Right atrium auricular region (tissue), 2 donors: Measurements from ENCODE around the gene SOX5. TPM values are rescaled to one million over a fixed set of nuclear protein-coding genes. Genes with fewer than 3 reads are reported as not detected.

Experiments
- DNase-seq: peaks from one replicate; pipeline ENCODE4 v3.0.0-alpha.2; 2019; ENCODE audit warnings: low spot score
- H3K27ac ChIP-seq, 2 donors: fragments of 200-600 bp; sonication (generic); 1 replicate in 1 of 2; 2 replicates in 1 of 2; pipeline ENCODE4 v1.5.1; 2016 to 2019
- H3K27me3 ChIP-seq, 2 donors: fragments of 200-600 bp; sonication (generic); one replicate each; pipeline versions ENCODE4 v1.5.1 to v1.6.0; 2017 to 2019
- H3K36me3 ChIP-seq: fragments of 200-600 bp; sonication (generic); one replicate; pipeline ENCODE4 v1.5.1; 2016
- H3K4me1 ChIP-seq, 2 donors: fragments of 200-600 bp; sonication (generic); one replicate each; pipeline versions ENCODE4 v1.5.1 to v1.6.0; 2017 to 2019
- H3K4me3 ChIP-seq, 2 donors: fragments of 200-600 bp; sonication (generic); 1 replicate in 1 of 2; 2 replicates in 1 of 2; pipeline ENCODE4 v1.5.1; 2017 to 2019; ENCODE audit warnings: mild to moderate bottlenecking in 1 of 2, moderate library complexity in 1 of 2
- H3K9me3 ChIP-seq, 2 donors: fragments of 200-600 bp; sonication (generic); one replicate each; pipeline ENCODE4 v1.5.1; 2019
- total RNA-seq, 2 donors: library from RNA; depleted of rRNA; stranded (reverse); fragments of >200 nt; gene quantifications; one replicate each; pipeline ENCODE4 v1.1.0, GENCODE V29; 2016
- TF ChIP-seq, protein P1 (sequence below), 2 donors: fragments of 200-600 bp; sonication (generic); IDR thresholded peaks; one replicate each; pipeline ENCODE4 v1.5.1; 2019; ENCODE audit warnings: antibody characterized with exemption in 2 of 2

SOX5 gene
- total RNA-seq, 2 donors from 2014 or later = 3.9 to 5.6 TPM

GRCh38 chr12:23694307-23694706 lies 255.2 kb downstream of the SOX5 start:
- Histone ChIP-seq H3K4me1 (no peaks in the 10 kb centered on the region), H3K27ac (no peak overlapping the region), H3K9me3 (no peaks in the 10 kb centered on the region), H3K27me3 (no peaks in the 10 kb centered on the region), H3K4me3 (no peak overlapping the region), H3K36me3 (no peaks in the 10 kb centered on the region)
- TF ChIP-seq, protein P1, sequence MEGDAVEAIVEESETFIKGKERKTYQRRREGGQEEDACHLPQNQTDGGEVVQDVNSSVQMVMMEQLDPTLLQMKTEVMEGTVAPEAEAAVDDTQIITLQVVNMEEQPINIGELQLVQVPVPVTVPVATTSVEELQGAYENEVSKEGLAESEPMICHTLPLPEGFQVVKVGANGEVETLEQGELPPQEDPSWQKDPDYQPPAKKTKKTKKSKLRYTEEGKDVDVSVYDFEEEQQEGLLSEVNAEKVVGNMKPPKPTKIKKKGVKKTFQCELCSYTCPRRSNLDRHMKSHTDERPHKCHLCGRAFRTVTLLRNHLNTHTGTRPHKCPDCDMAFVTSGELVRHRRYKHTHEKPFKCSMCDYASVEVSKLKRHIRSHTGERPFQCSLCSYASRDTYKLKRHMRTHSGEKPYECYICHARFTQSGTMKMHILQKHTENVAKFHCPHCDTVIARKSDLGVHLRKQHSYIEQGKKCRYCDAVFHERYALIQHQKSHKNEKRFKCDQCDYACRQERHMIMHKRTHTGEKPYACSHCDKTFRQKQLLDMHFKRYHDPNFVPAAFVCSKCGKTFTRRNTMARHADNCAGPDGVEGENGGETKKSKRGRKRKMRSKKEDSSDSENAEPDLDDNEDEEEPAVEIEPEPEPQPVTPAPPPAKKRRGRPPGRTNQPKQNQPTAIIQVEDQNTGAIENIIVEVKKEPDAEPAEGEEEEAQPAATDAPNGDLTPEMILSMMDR (IDR thresholded peaks at IDR 0.05) = no peak
- DNase-seq = no peak

DNA sequence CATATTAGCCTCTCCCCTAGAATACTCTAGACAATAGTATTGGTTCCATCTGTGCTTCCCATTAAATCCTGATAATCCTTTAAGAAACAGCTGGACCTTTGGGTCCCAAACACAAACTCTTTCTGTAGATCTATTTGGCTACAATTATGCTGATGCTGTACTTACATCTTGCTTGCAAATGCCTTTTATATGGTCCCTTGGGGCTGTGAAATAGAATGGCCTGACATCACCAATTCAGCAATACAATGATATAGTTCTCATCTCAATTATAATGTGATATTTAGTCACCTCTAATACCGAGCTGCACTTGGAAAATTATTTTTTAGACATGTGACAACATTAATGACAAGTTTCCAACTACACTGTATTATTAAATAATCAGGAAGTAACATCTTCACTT lies 261.5 kb downstream of the SOX5 start:
- no peak overlapping the region for H3K4me3 ChIP-seq
- no peak overlapping the region for H3K27ac ChIP-seq
- H3K9me3 ChIP-seq = no peaks in the 10 kb centered on the region
- no peaks in the 10 kb centered on the region for H3K27me3 ChIP-seq
- TF ChIP-seq, protein P1 (IDR thresholded peaks at IDR 0.05) = no peak
- H3K36me3 ChIP-seq = no peaks in the 10 kb centered on the region
- H3K4me1 ChIP-seq = no peaks in the 10 kb centered on the region
- no peak for DNase-seq

DNA sequence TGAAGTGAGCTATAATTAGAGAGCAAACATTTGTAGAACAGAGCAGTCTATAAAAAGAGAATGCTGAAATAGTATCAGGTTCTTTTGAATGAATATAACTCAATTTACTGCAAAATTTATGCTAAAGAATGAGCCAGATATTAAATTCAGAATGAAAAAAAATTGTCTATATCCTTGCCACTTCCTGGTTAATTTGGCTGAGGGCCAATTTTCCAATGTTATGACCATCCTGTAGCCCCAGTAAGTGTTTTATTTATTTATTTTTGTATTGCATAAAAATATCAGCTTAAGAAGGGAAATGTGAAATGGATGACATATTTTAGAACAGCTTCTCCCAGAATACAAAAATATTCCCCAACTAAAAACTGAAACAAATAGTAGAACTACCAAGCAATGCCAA lies 263.4 kb downstream of the SOX5 start:
- TF ChIP-seq, protein P1 (IDR thresholded peaks at IDR 0.05) = no peak
- DNase-seq = no peak
- H3K4me1 ChIP-seq = no peaks in the 10 kb centered on the region
- no peaks in the 10 kb centered on the region for H3K27me3 ChIP-seq
- H3K4me3 ChIP-seq = no peak overlapping the region
- H3K27ac ChIP-seq = no peak overlapping the region
- peaks cover 0 to 9% of the 10 kb centered on the region in 2 donors for H3K9me3 ChIP-seq
- no peaks in the 10 kb centered on the region for H3K36me3 ChIP-seq

DNA sequence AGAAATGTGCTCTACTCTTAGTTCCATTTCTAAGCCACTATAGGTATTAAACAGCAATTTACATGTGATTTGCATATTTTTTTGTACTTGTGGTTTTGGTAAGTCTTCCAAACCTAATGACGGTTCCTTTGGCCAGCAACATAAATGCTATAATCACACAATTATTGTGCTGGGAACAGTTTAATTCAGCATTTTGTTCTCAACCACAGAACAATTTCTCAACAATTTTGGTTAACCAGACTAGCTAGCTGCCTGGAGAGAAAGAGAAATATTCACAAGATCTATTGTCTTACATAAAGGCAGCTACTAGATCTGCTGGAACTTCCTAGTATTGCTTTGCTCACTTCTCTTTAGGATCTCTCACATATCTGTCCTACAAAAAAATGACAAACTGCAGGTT lies 265.3 kb downstream of the SOX5 start:
- no peak for DNase-seq
- TF ChIP-seq, protein P1 (IDR thresholded peaks at IDR 0.05) = no peak
- Histone ChIP-seq H3K9me3 (peaks cover 0 to 13% of the 10 kb centered on the region in 2 donors), H3K36me3 (no peaks in the 10 kb centered on the region), H3K27me3 (no peaks in the 10 kb centered on the region), H3K4me3 (no peak overlapping the region), H3K27ac (no peak overlapping the region), H3K4me1 (no peaks in the 10 kb centered on the region)

DNA sequence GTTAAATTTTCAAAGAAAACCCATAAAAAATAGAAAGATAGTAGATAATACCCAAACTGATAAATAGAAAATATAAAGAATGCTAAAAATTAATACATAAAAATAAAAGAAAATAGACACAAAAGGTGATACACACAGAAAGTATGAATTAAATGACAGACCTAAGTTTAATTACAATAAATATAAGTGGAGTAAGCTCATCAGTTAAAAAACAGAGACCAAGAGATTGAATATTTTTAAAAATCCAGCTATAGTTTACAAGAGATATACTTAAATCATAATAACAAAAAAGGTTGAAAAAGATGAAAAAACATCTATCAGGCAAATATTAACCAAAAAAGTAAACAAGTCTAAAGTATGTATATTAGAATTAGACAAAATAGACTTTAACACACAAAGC lies 268.2 kb downstream of the SOX5 start:
- Histone ChIP-seq H3K4me3 (no peak overlapping the region), H3K27me3 (no peaks in the 10 kb centered on the region), H3K4me1 (no peaks in the 10 kb centered on the region), H3K9me3 (peaks cover 0 to 13% of the 10 kb centered on the region in 2 donors), H3K27ac (no peak overlapping the region), H3K36me3 (no peaks in the 10 kb centered on the region)
- TF ChIP-seq, protein P1 (IDR thresholded peaks at IDR 0.05) = no peak
- no peak for DNase-seq

- Histone ChIP-seq H3K4me3 (no peak overlapping the region), H3K27ac (no peak overlapping the region), H3K36me3 (no peaks in the 10 kb centered on the region), H3K4me1 (no peaks in the 10 kb centered on the region), H3K9me3 (no peaks in the 10 kb centered on the region), H3K27me3 (no peaks in the 10 kb centered on the region)
- TF ChIP-seq, protein P1 (IDR thresholded peaks at IDR 0.05) = no peak
- no peak for DNase-seq
Observed at GRCh38 chr12:23674064-23674463, 275.4 kb downstream of the SOX5 start.
